Chondrocyte (in vitro differentiated cells): Measurements from ENCODE around the gene TRPM2. TPM values are rescaled to one million over a fixed set of nuclear protein-coding genes. Genes with fewer than 3 reads are reported as not detected.

Experiments used
- DNase-seq: peaks from one replicate; pipeline ENCODE4 v3.0.0; 2021; ENCODE audit warnings: mixed read lengths, low spot score
- H3K27ac Mint-ChIP-seq: one replicate; pipeline ENCODE4 v1.8.0; 2021; ENCODE audit warnings: mild to moderate bottlenecking, moderate library complexity, mixed read lengths; ENCODE audit not compliant: unreplicated experiment
- H3K27me3 Mint-ChIP-seq: 2 replicates; pipeline ENCODE4 v1.8.0; 2021; ENCODE audit warnings: low read depth, mixed read lengths
- H3K36me3 Mint-ChIP-seq: 2 replicates; pipeline ENCODE4 v1.8.0; 2021; ENCODE audit warnings: low read depth, mixed read lengths
- H3K4me1 Mint-ChIP-seq: 2 replicates; pipeline ENCODE4 v1.8.0; 2021; ENCODE audit warnings: low read depth, mild to moderate bottlenecking, mixed read lengths
- H3K4me3 Mint-ChIP-seq: one replicate; pipeline ENCODE4 v1.8.0; 2021; ENCODE audit warnings: mild to moderate bottlenecking, moderate library complexity, mixed read lengths; ENCODE audit not compliant: unreplicated experiment
- H3K9me3 Mint-ChIP-seq: 2 replicates; pipeline ENCODE4 v1.8.0; 2021; ENCODE audit warnings: low read depth, mixed read lengths
- CTCF ChIP-seq: fragments of 200-600 bp; sonication (generic); IDR thresholded peaks from 2 replicates; pipeline ENCODE4 v1.5.0; 2021; ENCODE audit warnings: antibody characterized with exemption, mild to moderate bottlenecking, moderate library complexity
- total RNA-seq: library from RNA; stranded (reverse); gene quantifications from 3 replicates; pipeline ENCODE4 v1.2.1, GENCODE V29; 2021

The TRPM2 gene
- total RNA-seq, 1 donor from 2014 or later, result 0.32 TPM

- Mint-ChIP-seq H3K4me1 (no peaks in the 10 kb centered on the region), H3K36me3 (peaks cover 7% of the 10 kb centered on the region), H3K4me3 (no peak overlapping the region), H3K27me3 (no peaks in the 10 kb centered on the region), H3K9me3 (no peaks in the 10 kb centered on the region), H3K27ac (no peak overlapping the region)
- no peak for TF ChIP-seq CTCF
- no peak for DNase-seq
These were observed 34.7 kb upstream of the TRPM2 start for GRCh38 chr21:44318489-44319285.

- Mint-ChIP-seq H3K9me3 (no peaks in the 10 kb centered on the region), H3K4me3 (no peak overlapping the region), H3K36me3 (peaks cover 7% of the 10 kb centered on the region), H3K27ac (no peak overlapping the region), H3K4me1 (no peaks in the 10 kb centered on the region), H3K27me3 (no peaks in the 10 kb centered on the region)
- no peak for TF ChIP-seq CTCF
- DNase-seq, result no peak
These were observed 33.9 kb upstream of the TRPM2 start for GRCh38 chr21:44319407-44320065.

- H3K27ac Mint-ChIP-seq, result no peak overlapping the region
- no peaks in the 10 kb centered on the region for H3K4me1 Mint-ChIP-seq
- no peak for TF ChIP-seq CTCF
- no peaks in the 10 kb centered on the region for H3K9me3 Mint-ChIP-seq
- no peak overlapping the region for H3K4me3 Mint-ChIP-seq
- H3K27me3 Mint-ChIP-seq, result no peaks in the 10 kb centered on the region
- peaks cover 7% of the 10 kb centered on the region for H3K36me3 Mint-ChIP-seq
- DNase-seq, result no peak
These were observed 32.6 kb upstream of the TRPM2 start for GRCh38 chr21:44320847-44321246.

- H3K4me3 Mint-ChIP-seq, result no peak overlapping the region
- H3K36me3 Mint-ChIP-seq, result peaks cover 6% of the 10 kb centered on the region
- no peaks in the 10 kb centered on the region for H3K9me3 Mint-ChIP-seq
- no peak for TF ChIP-seq CTCF
- DNase-seq, result no peak
- no peaks in the 10 kb centered on the region for H3K27me3 Mint-ChIP-seq
- no peaks in the 10 kb centered on the region for H3K4me1 Mint-ChIP-seq
- H3K27ac Mint-ChIP-seq, result no peak overlapping the region
These were observed 31.5 kb upstream of the TRPM2 start for GRCh38 chr21:44321846-44322450.

GRCh38 chr21:44322621-44323325 lies 30.6 kb upstream of the TRPM2 start:
- no peak for TF ChIP-seq CTCF
- H3K27ac Mint-ChIP-seq, result no peak overlapping the region
- H3K4me3 Mint-ChIP-seq, result no peak overlapping the region
- no peak for DNase-seq
- H3K4me1 Mint-ChIP-seq, result no peaks in the 10 kb centered on the region
- no peaks in the 10 kb centered on the region for H3K27me3 Mint-ChIP-seq
- H3K9me3 Mint-ChIP-seq, result no peaks in the 10 kb centered on the region
- H3K36me3 Mint-ChIP-seq, result peaks cover 6% of the 10 kb centered on the region
